ENCODE data around the gene C1orf21.

Gene C1orf21

DNA sequence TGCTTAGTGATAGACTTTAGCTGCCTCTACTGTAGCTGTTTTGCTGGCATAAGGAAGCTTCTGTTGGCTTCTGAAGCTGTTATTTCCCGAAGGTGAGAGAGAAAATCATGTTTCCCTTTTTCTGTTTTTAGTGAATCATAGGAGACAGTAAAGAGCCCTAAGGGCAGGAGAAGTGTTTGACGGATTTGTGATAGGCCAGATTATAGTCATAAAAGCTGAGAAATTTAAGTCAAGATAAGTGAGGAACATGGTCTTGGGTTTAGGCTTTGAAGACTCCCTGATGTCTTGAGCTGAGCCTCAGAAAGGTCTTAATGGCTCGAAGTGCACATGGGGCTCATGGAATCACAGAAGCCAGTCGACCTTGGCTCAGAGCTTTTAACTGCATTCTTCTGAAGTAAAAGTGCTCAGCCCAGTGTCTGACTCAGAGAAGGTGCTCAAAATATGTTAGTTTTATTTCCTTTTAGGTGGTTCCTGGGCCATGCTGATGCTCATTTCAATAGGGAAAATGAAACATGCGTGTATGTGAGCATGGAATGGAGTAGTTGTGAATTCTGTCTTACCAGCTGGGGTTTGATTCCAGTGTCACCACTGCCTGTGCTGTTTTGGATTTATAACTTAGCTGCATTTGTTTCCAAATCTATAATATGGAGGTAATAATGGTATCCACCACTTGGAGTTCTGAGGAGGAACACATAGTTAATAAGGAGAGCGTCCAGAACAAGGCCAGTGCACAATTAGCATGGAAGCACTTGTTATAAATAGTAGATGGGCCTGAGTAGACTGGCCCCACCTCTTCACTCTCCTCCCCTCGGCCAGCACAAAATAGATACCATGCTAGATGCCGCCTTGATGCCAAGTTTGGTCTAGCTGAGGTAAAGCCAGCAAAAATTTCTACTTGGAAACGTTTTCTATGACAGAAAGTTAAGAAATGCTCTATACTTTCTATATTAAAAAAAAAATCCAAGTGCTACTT lies 99.2 kb downstream of the C1orf21 start:
- DNase-seq (ENCODE audit: low read depth) = no peak

- no peak for DNase-seq (ENCODE audit: low read depth)
Measured at GRCh38 chr1:184486761-184487445, 100.1 kb downstream of the C1orf21 start.

- no peak for DNase-seq (ENCODE audit: low read depth)
Measured at GRCh38 chr1:184487531-184488193, 100.8 kb downstream of the C1orf21 start.

DNA sequence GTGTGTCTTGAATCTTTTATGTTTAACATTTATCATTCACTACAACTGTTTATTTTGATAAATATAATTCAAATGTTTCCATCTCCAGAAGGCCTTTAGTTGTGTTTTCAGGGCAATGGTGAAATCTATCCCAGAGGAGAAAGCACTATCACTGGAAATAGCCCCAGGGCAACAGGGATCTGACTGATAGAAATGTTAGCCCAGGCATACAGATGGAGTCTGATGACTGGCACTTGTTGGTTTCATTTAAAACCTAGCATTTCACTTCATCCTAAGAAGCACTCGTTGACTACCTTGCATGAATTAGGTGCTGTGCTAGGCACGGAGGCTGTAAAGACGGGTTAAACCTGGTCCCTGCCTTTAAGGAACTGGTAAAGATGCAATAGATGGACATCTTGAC lies 103.1 kb downstream of the C1orf21 start:
- DNase-seq (ENCODE audit: low read depth) = no peak

- no peak for DNase-seq (ENCODE audit: low read depth)
Measured at GRCh38 chr1:184492536-184492935, 105.7 kb downstream of the C1orf21 start.

- DNase-seq (ENCODE audit: low read depth) = no peak
Measured at GRCh38 chr1:184493987-184494388, 107.2 kb downstream of the C1orf21 start.

DNA sequence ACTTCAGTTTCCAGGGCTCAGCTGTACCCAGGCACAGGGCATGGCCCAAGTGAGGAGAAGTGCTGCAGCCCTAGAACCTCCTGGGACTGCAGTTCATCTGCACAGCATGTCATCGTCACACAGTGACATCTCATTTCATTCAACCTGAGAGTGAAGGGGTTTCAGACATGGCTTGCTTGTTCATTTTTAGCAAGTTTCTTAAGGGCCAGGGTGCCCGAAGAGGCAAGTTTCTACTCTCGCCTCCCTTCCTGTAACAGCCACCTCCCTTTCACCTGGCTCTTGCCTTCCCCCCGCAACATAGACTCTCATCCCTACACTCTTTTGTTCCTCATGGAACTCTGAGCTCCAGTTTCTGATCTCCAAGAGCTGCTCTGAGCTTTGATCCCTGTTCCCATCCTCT lies 108.1 kb downstream of the C1orf21 start:
- DNase-seq (ENCODE audit: low read depth) = no peak

DNA sequence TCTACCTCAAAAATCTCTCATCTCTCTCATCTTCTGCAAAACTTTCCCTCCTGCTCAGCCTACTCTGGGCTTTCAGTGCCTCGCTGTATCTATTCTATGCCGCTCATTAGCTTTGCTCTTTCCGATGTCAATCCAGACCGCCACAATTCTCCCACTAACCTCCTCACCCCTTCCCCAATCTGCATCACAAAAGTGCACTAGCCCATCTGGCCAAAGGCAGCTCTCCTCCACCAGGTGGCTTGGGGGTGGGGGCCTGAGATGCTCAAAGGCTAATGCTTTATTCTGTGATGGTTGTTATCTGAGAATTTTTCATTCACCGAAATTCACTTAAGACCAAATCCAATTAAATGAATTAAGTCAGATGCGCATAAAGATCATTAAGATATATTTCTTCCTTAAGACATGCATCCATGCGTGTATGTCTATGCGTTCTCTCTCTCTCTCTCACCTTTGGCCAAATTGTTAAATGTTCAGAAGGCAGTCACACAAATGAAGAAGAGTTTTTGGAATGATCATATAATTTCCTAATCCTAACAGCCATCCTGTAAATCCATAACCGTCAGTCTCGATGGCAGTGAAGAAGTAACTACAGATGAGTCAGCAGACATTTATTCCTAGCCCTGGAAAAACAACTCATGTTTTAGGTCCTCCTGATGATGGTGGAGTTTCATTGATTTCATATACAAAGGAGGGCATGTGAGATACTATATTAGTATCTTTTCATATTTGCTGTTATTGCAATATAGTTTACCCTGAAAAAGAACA lies 111.3 kb downstream of the C1orf21 start:
- no peak for DNase-seq (ENCODE audit: low read depth)

- no peak for DNase-seq (ENCODE audit: low read depth)
Measured at GRCh38 chr1:184499616-184500015, 112.8 kb downstream of the C1orf21 start.

GRCh38 chr1:184502161-184502560 lies 115.3 kb downstream of the C1orf21 start:
- DNase-seq (ENCODE audit: low read depth) = no peak

DNA sequence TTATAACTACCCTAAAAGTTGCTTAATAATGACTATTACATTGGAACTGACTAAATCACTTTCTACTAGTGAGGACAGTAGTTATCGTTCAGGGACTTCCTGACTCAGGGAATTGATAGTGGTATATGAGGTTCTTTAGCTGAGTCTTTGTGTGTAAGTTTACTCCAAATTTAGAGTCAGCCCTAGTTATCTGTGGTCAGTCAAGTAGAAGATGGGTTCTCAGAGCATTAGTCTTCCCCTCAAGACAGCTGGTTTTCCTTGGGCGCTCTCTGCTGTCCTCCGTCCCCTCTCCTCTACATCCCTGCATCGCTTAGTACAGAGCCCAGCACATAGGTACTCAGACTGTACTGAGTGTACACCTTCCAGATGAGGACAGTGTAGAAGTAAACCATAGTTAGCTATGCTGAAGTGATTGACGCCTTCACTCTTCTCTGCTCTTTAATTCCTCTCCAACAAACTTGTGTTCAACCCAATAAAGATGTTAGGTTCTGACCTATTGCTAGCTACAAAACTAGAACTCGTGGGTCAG lies 116.5 kb downstream of the C1orf21 start:
- no peak for DNase-seq (ENCODE audit: low read depth)

GRCh38 chr1:184504040-184504954 lies 117.5 kb downstream of the C1orf21 start:
- no peak for DNase-seq (ENCODE audit: low read depth)

DNA sequence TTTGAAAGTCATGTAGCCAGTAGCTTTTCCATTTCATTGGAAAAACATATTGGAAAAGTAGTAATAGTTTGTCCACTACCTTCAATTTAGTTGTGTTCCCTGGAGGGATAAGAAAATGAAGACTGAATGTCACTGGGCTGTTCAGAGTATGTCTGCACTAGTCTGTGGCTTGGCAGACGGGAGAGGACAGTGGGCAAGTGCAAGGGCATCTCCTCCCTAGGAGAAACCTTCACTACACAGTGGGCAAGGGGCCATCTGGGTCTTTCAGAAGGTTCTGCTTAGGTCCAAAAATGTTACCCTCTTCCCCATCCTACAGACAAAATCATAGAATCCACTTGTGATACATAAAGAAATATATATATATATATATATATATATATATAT lies 118.1 kb downstream of the C1orf21 start:
- DNase-seq (ENCODE audit: low read depth) = no peak

GRCh38 chr1:184506481-184506880 lies 119.7 kb downstream of the C1orf21 start:
- DNase-seq (ENCODE audit: low read depth) = no peak

GRCh38 chr1:184507165-184507564 lies 120.3 kb downstream of the C1orf21 start:
- no peak for DNase-seq (ENCODE audit: low read depth)

DNA sequence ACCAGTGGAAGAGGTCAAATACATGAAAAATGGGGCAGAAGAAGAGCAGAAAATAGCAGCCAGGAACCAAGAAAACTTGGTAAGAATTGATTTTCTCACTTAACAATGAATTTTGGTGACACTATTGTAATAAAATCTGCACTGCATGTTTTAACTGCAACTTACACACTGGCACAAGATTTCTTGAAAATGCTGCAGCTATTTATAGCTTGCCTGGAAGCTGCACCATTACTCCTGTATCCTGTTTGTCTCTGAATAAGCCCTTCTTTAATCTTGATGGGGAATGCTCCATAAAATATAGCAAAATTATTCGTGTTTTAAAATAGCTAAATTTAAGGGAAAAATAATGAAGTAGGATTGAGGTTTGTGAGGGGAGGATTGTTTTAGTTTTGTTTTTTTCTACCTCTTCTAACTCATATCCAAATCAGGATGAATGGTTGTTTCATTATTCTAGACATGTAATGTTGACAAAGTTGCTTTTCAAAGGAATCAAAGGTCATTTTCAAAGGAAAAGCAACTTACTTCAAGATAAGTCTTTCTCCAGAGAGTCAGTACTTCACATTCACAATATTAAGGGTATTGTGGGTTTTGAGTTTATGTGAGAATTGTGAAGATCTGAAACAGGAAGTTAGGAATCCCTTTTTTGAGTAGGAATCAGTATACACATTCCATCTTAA lies 120.9 kb downstream of the C1orf21 start:
- DNase-seq (ENCODE audit: low read depth) = no peak

DNA sequence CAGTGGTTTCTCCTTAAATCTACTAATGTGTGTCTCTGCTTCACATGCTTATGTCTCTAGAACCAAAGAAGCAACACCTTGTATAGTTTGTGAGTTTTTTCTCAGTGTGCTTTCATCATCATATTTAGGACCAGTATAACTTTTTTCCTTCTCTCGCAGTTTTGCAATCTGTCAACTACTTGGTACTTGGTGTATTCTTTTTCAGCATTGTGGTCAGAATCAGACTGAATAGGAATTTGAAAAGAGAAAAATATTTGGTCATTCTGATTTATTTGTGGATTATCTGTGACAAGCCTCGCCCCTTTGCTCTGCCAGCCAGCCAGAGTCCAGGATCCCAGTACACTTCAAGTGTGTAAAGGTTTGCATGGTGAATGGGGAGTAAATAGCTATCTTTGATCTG lies 122.3 kb downstream of the C1orf21 start:
- DNase-seq (ENCODE audit: low read depth) = no peak

DNA sequence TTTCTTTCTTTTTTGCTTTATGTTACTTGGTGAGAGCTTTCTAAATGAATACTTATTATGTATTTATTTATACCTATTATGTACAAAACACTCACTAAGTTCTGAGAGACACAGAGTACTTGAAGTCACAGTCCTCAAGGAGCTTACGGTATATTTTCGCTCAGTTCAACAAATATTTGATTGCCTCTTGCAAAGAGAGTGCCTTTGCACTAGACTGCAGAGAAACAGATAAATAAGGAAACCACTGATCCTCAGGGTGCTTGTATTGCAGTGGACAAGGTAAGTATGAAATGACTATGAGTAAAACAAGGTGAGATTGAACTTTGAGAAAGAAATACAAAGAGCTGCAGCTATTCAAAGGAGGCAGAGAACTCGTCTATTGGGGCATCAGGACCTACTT lies 123.3 kb downstream of the C1orf21 start:
- no peak for DNase-seq (ENCODE audit: low read depth)

DNA sequence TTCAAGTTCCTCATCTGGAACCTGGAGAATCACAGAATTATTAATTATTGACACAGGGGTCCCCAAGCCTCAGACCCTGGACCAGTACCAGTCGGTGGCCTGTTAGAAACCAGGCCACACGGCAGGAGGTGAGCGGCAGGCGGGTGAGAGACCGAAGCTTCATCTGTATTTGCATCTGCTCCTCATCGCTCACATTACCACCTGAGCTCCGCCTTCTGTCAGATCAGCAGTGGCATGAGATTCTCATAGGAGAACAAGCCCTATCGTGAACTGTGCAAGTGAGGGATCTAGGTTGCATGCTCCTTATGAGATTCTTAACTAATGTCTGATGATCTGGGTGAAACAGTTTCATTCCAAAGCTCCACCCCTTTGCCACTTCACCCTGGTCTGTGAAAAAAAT lies 125.9 kb downstream of the C1orf21 start:
- no peak for DNase-seq (ENCODE audit: low read depth)

- DNase-seq (ENCODE audit: low read depth) = no peak
Measured at GRCh38 chr1:184513421-184513820, 126.6 kb downstream of the C1orf21 start.
